OCI-M2 (cell line): ENCODE results near the gene ARNT2.

Source experiments
- DNase-seq: peaks from one replicate; lab custom pipeline; 2025; ENCODE audit not compliant: unreplicated experiment; lab: John Stamatoyannopoulos, UW

ARNT2 gene

GRCh38 chr15:80590761-80591355, 186.7 kb downstream of the ARNT2 start:
- DNase-seq = no peak

GRCh38 chr15:80591471-80591870, 187.3 kb downstream of the ARNT2 start:
- no peak for DNase-seq

GRCh38 chr15:80591938-80592825, 188.0 kb downstream of the ARNT2 start:
- DNase-seq = no peak

- DNase-seq = no peak
Observed at GRCh38 chr15:80593486-80594030, 189.4 kb downstream of the ARNT2 start.

GRCh38 chr15:80594091-80594889, 190.1 kb downstream of the ARNT2 start:
- no peak for DNase-seq

- DNase-seq = no peak
Observed at GRCh38 chr15:80595396-80595795, 191.2 kb downstream of the ARNT2 start.

GRCh38 chr15:80596521-80596976, 192.4 kb downstream of the ARNT2 start:
- DNase-seq = no peak

- DNase-seq = no peak
Observed at GRCh38 chr15:80597076-80597475, 192.9 kb downstream of the ARNT2 start.

- no peak for DNase-seq
Observed at GRCh38 chr15:80599359-80599758, 195.2 kb downstream of the ARNT2 start.

GRCh38 chr15:80600626-80601025, 196.4 kb downstream of the ARNT2 start:
- DNase-seq = no peak

GRCh38 chr15:80601256-80601655, 197.1 kb downstream of the ARNT2 start:
- DNase-seq = no peak

- no peak for DNase-seq
Observed at GRCh38 chr15:80604583-80605575, 200.7 kb downstream of the ARNT2 start.

- no peak for DNase-seq
Observed at GRCh38 chr15:80605591-80606150, 201.5 kb downstream of the ARNT2 start.

GRCh38 chr15:80606511-80607071, 202.4 kb downstream of the ARNT2 start:
- no peak for DNase-seq

GRCh38 chr15:80607287-80607980, 203.3 kb downstream of the ARNT2 start:
- no peak for DNase-seq

GRCh38 chr15:80608688-80609087, 204.5 kb downstream of the ARNT2 start:
- no peak for DNase-seq

GRCh38 chr15:80609091-80609490, 204.9 kb downstream of the ARNT2 start:
- DNase-seq = no peak

- DNase-seq = no peak
Observed at GRCh38 chr15:80609512-80609946, 205.3 kb downstream of the ARNT2 start.
